Mononuclear cell (primary cell): ENCODE measurements around the gene OR51B2. TPM values are rescaled to one million over a fixed set of nuclear protein-coding genes. Genes with fewer than 3 reads are reported as not detected.

Experiments
- H3K27me3 ChIP-seq: 2 replicates; pipeline ENCODE4 v1.6.0; 2011; ENCODE audit warnings: low read length, control low read depth; ENCODE audit not compliant: insufficient read depth
- H3K4me1 ChIP-seq: 2 replicates; pipeline ENCODE4 v1.5.1; 2011; ENCODE audit warnings: mild to moderate bottlenecking, low read length, control low read depth; ENCODE audit not compliant: insufficient read depth
- H3K4me3 ChIP-seq: 2 replicates; pipeline ENCODE4 v1.5.1; 2011; ENCODE audit warnings: mild to moderate bottlenecking, low read length, moderate library complexity
- H3K9me3 ChIP-seq: 2 replicates; pipeline ENCODE4 v1.5.1; 2011; ENCODE audit warnings: low read depth, mild to moderate bottlenecking, control low read depth, low read length
- total RNA-seq: library from RNA; depleted of rRNA; stranded (reverse); fragments of >200 nt; gene quantifications from one replicate; pipeline ENCODE4 v1.2.3, GENCODE V29; 2012

The OR51B2 gene
- total RNA-seq, 1 donor = not detected

- Histone ChIP-seq H3K4me3 (no peak overlapping the region), H3K27me3 (no peaks in the 10 kb centered on the region), H3K4me1 (no peaks in the 10 kb centered on the region), H3K9me3 (no peaks in the 10 kb centered on the region)
Observed at GRCh38 chr11:5279471-5280090, 44.5 kb downstream of the OR51B2 start.

GRCh38 chr11:5277807-5278382 is 46.2 kb downstream of the OR51B2 start:
- Histone ChIP-seq H3K9me3 (no peaks in the 10 kb centered on the region), H3K4me3 (no peak overlapping the region), H3K27me3 (no peaks in the 10 kb centered on the region), H3K4me1 (no peaks in the 10 kb centered on the region)

- H3K9me3 ChIP-seq = no peaks in the 10 kb centered on the region
Observed at GRCh38 chr11:5276697-5277096, 47.4 kb downstream of the OR51B2 start.

GRCh38 chr11:5275369-5276110 is 48.6 kb downstream of the OR51B2 start:
- Histone ChIP-seq H3K4me3 (no peak overlapping the region), H3K9me3 (no peaks in the 10 kb centered on the region), H3K4me1 (no peaks in the 10 kb centered on the region), H3K27me3 (no peaks in the 10 kb centered on the region)

More at GRCh38 chr11:5276697-5277096, 47.4 kb downstream of the OR51B2 start:
- Histone ChIP-seq H3K27me3 (no peaks in the 10 kb centered on the region), H3K4me3 (no peak overlapping the region), H3K4me1 (no peaks in the 10 kb centered on the region)

- Histone ChIP-seq H3K4me3 (no peak overlapping the region), H3K27me3 (no peaks in the 10 kb centered on the region), H3K4me1 (no peaks in the 10 kb centered on the region), H3K9me3 (no peaks in the 10 kb centered on the region)
Observed at GRCh38 chr11:5274395-5274794, 49.7 kb downstream of the OR51B2 start.

Other genes with a start within 250 kb of the OR51B2 start
- not detected for gene OR52A5, start 185.9 kb downstream of the OR51B2 start, total RNA-seq
- not detected for gene OR52A1, start 169.5 kb downstream of the OR51B2 start, total RNA-seq
- not detected for gene OR51V1, start 123.6 kb downstream of the OR51B2 start, total RNA-seq
- 76.0 TPM for gene HBB, start 97.2 kb downstream of the OR51B2 start, total RNA-seq
- 0.94 TPM for gene HBD, start 89.8 kb downstream of the OR51B2 start, total RNA-seq
- not detected for gene HBG1, start 74.4 kb downstream of the OR51B2 start, total RNA-seq
- 3.9 TPM for gene HBG2, start 69.5 kb downstream of the OR51B2 start, total RNA-seq
- 0.94 TPM for gene HBE1, start 54.4 kb downstream of the OR51B2 start, total RNA-seq
- gene OR51B4, start 22.4 kb downstream of the OR51B2 start, total RNA-seq = not detected
- 0.31 TPM for gene OR51B5, start 19.2 kb upstream of the OR51B2 start, total RNA-seq
- not detected for gene OR51B6, start 27.2 kb upstream of the OR51B2 start, total RNA-seq
- gene OR51M1, start 59.5 kb upstream of the OR51B2 start, total RNA-seq = 0.10 TPM
- not detected for gene OR51Q1, start 97.8 kb upstream of the OR51B2 start, total RNA-seq
- not detected for gene OR51I1, start 117.2 kb upstream of the OR51B2 start, total RNA-seq
- not detected for gene OR51I2, start 125.0 kb upstream of the OR51B2 start, total RNA-seq
- gene OR52D1, start 164.4 kb upstream of the OR51B2 start, total RNA-seq = not detected
- gene UBQLN3, start 185.7 kb upstream of the OR51B2 start, total RNA-seq = 0.21 TPM
- gene UBQLNL, start 192.4 kb upstream of the OR51B2 start, total RNA-seq = 0.52 TPM
- gene OR52H1, start 224.2 kb upstream of the OR51B2 start, total RNA-seq = 0.63 TPM